Neutrophil (primary cell): ENCODE results near the gene TMEM125.

ENCODE experiments used
- H3K27ac ChIP-seq: fragments of 200-600 bp; sonication (generic); 2 replicates; pipeline ENCODE4 v1.5.1; 2016; ENCODE audit warnings: mild to moderate bottlenecking, moderate library complexity
- H3K27me3 ChIP-seq: fragments of 200-600 bp; sonication (generic); 2 replicates; pipeline ENCODE4 v1.6.0; 2016; ENCODE audit warnings: mild to moderate bottlenecking
- H3K36me3 ChIP-seq: fragments of 200-600 bp; sonication (generic); 2 replicates; pipeline ENCODE4 v1.5.1; 2017
- H3K4me1 ChIP-seq, 2 experiments: fragments of 200-600 bp in 1 of 2; sonication (generic) in 1 of 2; 1 replicate in 1 of 2; 2 replicates in 1 of 2; pipeline versions ENCODE4 v1.5.1 to v1.6.1; 2013 to 2016; ENCODE audit warnings: low read depth in 1 of 2, low read length in 1 of 2, mild to moderate bottlenecking in 1 of 2, moderate library complexity in 1 of 2; ENCODE audit not compliant: control insufficient read depth in 1 of 2, insufficient read depth in 1 of 2
- H3K4me3 ChIP-seq, 2 experiments: fragments of 200-600 bp in 1 of 2; sonication (generic) in 1 of 2; 1 replicate in 1 of 2; 2 replicates in 1 of 2; pipeline ENCODE4 v1.5.1; 2013 to 2016; ENCODE audit warnings: low read depth in 1 of 2, low read length in 1 of 2, mild to moderate bottlenecking in 1 of 2, moderate library complexity in 1 of 2
- H3K9me3 ChIP-seq: fragments of 200-600 bp; sonication (generic); 2 replicates; pipeline ENCODE4 v1.5.1; 2016
- TF ChIP-seq, protein P1 (sequence below): fragments of 200-600 bp; sonication (generic); IDR thresholded peaks from 2 replicates; pipeline ENCODE4 v1.5.1; 2016; ENCODE audit warnings: antibody characterized with exemption

The TMEM125 gene

DNA sequence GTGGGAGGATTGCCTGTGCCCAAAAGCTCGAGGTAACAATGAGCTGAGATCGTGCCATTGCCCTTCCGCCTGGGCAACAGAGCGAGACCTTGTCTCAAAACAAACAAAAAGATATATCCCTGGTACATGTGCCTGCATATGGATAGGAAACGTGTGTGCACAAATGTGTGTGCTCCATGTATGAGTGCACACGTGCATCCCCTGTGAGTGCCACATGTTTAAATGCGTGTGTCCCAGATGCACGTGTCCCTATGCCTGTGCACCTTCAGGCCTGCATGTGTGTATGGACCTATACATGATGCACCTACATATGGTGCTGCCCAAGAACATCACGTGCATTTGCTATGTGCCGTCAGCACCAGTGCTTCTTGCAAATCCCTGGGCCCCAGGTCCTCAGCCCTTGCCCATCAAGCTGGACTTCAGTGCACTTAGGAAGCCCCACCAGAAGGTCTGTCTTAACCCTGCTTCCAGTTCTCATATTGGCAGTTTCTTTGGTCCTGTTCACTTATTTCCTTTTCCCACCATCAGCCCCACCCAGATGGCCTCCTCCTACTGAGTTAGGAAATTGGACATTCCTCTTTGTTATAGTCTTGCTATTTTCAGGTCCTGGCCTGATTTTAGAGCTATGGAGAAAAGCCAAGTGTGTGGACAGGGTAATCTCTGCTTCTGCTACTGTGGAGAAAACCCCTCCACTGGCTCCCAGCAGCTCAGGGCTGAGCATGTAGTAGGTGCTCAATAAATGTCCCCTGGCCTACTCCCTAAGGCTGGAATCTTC, 46.4 kb downstream of the TMEM125 start:
- no peaks in the 10 kb centered on the region for H3K36me3 ChIP-seq

DNA sequence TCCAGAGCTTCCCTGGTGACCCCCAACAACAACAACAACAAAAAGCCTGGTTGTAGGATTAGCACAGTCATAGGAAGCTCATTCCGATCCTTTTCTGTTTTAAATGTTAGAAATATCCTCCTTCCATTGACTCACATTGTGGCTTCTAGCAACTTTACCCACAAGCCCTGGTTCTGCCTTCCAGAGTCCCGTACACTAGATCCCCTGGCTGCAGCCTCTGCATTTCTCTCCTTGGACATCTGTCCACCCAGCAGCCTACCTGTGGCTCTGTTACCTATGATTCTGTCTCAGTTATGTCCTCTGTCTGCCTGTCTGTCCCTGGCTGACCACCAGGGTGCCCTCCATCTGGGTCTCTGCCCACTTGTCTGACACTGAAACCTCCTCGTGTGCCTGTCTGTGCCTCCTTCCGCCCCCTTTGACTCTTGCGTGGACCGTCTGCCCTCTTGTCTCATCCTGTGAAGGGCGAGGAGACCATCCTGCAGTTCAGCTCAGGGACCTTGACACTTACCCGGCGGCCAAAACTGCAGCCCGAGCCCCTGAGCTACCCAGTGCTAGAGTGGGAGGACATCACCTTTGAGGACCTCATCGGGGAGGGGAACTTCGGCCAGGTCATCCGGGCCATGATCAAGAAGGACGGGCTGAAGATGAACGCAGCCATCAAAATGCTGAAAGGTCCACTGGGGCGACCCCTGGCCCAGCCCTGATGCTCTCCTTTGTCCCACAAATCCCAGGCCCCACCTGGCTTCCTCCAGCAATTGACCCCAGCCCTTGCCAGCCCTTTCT, 47.1 kb downstream of the TMEM125 start:
- no peaks in the 10 kb centered on the region for H3K4me1 ChIP-seq
- no peak overlapping the region for H3K27ac ChIP-seq
- no peaks in the 10 kb centered on the region for H3K36me3 ChIP-seq
- H3K9me3 ChIP-seq: no peaks in the 10 kb centered on the region
- H3K27me3 ChIP-seq: no peaks in the 10 kb centered on the region
- TF ChIP-seq, protein P1, sequence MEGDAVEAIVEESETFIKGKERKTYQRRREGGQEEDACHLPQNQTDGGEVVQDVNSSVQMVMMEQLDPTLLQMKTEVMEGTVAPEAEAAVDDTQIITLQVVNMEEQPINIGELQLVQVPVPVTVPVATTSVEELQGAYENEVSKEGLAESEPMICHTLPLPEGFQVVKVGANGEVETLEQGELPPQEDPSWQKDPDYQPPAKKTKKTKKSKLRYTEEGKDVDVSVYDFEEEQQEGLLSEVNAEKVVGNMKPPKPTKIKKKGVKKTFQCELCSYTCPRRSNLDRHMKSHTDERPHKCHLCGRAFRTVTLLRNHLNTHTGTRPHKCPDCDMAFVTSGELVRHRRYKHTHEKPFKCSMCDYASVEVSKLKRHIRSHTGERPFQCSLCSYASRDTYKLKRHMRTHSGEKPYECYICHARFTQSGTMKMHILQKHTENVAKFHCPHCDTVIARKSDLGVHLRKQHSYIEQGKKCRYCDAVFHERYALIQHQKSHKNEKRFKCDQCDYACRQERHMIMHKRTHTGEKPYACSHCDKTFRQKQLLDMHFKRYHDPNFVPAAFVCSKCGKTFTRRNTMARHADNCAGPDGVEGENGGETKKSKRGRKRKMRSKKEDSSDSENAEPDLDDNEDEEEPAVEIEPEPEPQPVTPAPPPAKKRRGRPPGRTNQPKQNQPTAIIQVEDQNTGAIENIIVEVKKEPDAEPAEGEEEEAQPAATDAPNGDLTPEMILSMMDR: no peak
- H3K4me3 ChIP-seq: no peak overlapping the region

More for the DNA sequence above, 46.4 kb downstream of the TMEM125 start:
- H3K9me3 ChIP-seq: no peaks in the 10 kb centered on the region
- no peaks in the 10 kb centered on the region for H3K4me1 ChIP-seq
- TF ChIP-seq, protein P1: no peak
- H3K27ac ChIP-seq: no peak overlapping the region
- H3K27me3 ChIP-seq: no peaks in the 10 kb centered on the region
- H3K4me3 ChIP-seq: no peak overlapping the region

GRCh38 chr1:43317817-43318471, 48.2 kb downstream of the TMEM125 start:
- no peaks in the 10 kb centered on the region for H3K36me3 ChIP-seq
- TF ChIP-seq, protein P1: no peak
- H3K27me3 ChIP-seq: no peaks in the 10 kb centered on the region
- no peak overlapping the region for H3K27ac ChIP-seq
- H3K9me3 ChIP-seq: no peaks in the 10 kb centered on the region
- H3K4me3 ChIP-seq: no peak overlapping the region
- no peaks in the 10 kb centered on the region for H3K4me1 ChIP-seq

DNA sequence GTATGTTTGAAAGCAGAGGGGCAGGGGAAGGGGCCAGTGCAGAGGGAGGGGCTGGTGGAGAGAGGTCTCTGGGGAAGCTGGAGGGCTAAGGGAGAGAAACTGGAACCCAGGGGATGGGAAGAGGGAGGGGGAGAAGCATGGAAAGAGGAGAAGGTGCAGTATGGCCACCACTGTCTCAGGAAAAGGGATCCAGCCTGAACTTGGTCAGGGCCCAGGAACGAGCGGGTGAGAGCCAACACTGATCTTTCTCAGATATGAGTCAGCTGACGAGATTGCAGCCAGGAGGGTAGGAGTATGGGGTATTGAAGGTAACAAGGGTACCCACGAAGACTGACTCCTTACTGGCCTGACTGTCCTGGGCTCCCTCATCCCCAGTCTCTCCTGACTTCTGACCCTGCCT, 49.0 kb downstream of the TMEM125 start:
- no peaks in the 10 kb centered on the region for H3K27me3 ChIP-seq
- H3K4me1 ChIP-seq: no peaks in the 10 kb centered on the region
- no peak overlapping the region for H3K27ac ChIP-seq
- no peaks in the 10 kb centered on the region for H3K9me3 ChIP-seq
- TF ChIP-seq, protein P1: no peak
- H3K36me3 ChIP-seq: no peaks in the 10 kb centered on the region
- H3K4me3 ChIP-seq: no peak overlapping the region

DNA sequence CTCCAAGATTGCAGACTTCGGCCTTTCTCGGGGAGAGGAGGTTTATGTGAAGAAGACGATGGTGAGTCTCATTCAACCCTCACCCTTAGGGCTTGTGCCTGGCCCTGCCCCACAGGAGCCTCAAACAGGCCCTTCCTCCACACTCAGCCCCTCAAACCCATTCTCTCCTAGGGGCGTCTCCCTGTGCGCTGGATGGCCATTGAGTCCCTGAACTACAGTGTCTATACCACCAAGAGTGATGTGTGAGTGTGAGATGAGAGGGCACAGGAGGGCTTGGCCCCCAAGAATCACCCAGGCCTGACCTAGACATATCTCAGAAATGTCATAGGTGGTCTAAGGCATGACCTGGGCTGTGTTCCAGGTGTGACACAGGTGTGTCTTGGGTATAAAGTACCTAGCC, 49.5 kb downstream of the TMEM125 start:
- Histone ChIP-seq H3K36me3 (no peaks in the 10 kb centered on the region), H3K27ac (no peak overlapping the region)
- TF ChIP-seq, protein P1: no peak

More for the DNA sequence above, 49.5 kb downstream of the TMEM125 start:
- Histone ChIP-seq H3K27me3 (no peaks in the 10 kb centered on the region), H3K9me3 (no peaks in the 10 kb centered on the region), H3K4me1 (no peaks in the 10 kb centered on the region), H3K4me3 (no peak overlapping the region)
